ENCODE data around the gene HSPH1.

Gene HSPH1

DNA sequence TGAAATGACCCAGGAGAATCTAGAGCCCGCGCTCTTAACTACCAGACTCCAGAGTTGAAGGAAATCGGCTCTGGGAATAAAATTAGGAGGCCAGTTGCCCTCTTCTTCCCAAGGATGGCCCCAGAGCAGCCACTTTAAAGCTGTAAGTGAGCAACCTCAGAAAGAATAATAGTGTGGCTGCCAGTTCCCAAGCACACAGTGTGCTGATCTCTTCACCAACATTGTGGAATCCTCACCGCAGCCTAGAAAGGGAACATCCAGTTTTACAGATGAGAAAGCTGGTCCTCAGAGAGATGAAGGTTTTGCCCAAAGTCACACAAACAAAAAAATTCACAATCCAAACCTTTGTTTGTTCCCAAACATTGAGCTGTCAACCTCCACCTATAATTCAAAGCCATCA, 39.6 kb downstream of the HSPH1 start:
- TF ChIP-seq, protein P1, sequence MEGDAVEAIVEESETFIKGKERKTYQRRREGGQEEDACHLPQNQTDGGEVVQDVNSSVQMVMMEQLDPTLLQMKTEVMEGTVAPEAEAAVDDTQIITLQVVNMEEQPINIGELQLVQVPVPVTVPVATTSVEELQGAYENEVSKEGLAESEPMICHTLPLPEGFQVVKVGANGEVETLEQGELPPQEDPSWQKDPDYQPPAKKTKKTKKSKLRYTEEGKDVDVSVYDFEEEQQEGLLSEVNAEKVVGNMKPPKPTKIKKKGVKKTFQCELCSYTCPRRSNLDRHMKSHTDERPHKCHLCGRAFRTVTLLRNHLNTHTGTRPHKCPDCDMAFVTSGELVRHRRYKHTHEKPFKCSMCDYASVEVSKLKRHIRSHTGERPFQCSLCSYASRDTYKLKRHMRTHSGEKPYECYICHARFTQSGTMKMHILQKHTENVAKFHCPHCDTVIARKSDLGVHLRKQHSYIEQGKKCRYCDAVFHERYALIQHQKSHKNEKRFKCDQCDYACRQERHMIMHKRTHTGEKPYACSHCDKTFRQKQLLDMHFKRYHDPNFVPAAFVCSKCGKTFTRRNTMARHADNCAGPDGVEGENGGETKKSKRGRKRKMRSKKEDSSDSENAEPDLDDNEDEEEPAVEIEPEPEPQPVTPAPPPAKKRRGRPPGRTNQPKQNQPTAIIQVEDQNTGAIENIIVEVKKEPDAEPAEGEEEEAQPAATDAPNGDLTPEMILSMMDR (IDR thresholded peaks at IDR 0.05; ENCODE audit: low read length, missing control alignments) = no peak

DNA sequence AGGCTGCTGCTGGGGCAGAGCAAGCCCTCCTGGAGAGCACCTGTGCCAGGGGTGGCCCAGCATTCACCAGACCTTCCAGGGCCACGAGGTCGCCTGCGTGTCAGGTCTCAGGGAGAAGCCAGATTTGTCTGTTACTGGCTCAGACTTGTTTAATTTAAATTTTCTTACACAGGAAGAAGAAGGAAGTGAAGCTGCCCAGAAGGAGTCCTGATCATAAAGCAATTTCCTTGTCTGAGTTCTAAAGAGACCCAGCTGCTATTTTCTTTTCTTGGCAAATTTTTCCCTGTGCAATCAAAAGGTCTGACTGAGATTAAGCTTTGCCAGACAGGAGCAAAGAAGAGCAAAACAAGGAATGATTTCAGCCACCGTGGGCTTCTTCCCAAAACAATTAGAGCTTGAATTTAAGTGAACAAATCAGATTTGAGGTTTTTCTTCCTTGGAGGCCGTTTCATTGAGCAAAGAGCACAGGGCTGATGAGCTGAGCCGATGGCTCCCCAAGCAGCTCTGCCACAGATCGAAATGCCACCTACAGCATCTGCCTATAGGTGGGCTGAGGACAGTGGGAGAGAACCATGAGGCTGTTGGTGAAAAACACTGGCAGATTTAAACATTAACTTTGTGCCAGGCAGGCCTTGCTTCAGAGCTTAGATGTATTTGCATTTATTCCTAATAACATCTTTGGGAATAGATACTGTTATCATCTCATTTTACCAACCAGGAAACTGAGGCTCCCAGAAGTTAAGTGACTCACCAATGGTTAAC, 40.1 kb downstream of the HSPH1 start:
- TF ChIP-seq, protein P1 (IDR thresholded peaks at IDR 0.05; ENCODE audit: low read length, missing control alignments) = no peak
- H3K4me3 ChIP-seq (replicated peaks; ENCODE audit: low read depth, low read length) = no peak overlapping the region
- peak; percentile 59 for DNase-seq (ENCODE audit: low read depth)

More for the DNA sequence above, 39.6 kb downstream of the HSPH1 start:
- DNase-seq (ENCODE audit: low read depth) = no peak
- H3K4me3 ChIP-seq (replicated peaks; ENCODE audit: low read depth, low read length) = no peak overlapping the region

DNA sequence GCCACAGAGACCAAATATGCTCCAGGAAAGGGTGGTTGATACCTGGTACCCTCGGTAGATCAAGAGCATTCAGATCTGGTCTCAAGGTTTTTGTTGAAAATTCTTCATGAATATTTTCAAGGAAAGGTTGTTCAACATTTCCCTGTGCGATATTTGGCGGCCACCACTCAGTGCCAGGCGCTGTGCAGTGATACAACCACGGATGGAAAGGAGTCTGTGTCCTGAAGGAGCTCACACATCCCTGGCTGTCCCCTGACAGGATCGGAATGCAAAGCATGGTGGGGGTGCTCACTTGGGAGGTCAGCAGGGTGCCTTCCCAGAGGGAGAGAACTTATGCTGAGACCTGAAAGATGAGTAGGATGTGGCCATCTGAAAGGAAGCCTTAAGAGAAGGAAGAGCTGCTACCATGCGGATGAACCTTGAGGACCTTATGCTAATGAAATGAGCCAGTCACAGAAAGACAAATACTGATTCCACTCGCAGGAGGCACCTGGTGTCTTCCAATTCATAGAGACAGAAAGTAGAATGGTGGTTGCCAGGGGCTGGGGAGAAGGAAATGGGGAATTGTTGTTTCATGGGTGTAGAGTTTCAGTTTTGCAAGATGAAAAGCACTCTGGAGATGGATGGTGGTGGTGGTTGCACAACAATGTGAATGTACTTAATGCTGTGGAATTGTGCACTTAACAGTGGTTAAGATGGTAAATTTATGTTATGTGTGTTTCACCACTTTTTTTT, 41.6 kb downstream of the HSPH1 start:
- TF ChIP-seq, protein P1 (IDR thresholded peaks at IDR 0.05; ENCODE audit: low read length, missing control alignments) = no peak
- DNase-seq (ENCODE audit: low read depth) = peak; percentile 29
- H3K4me3 ChIP-seq (replicated peaks; ENCODE audit: low read depth, low read length) = no peak overlapping the region

DNA sequence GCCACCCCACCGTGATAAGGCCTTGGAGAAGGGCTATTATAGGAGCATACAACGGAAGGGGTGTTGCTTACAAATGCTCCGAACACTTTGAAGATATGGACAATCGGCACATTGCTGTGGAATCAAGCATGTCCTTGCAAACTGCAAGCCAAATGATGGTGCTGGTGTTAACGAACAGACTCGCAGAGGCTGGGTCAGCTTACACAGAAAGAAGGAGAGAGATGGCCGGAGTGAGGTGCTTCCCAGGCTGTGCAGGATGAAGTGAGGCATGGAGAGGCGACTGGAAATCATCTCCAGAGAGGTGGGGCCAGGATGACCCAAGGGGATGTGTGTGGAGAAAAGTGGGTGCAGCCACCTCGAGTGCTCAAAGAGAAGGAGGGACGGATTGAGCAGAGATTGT, 42.2 kb downstream of the HSPH1 start:
- TF ChIP-seq, protein P1 (IDR thresholded peaks at IDR 0.05; ENCODE audit: low read length, missing control alignments) = no peak
- H3K4me3 ChIP-seq (replicated peaks; ENCODE audit: low read depth, low read length) = no peak overlapping the region
- DNase-seq (ENCODE audit: low read depth) = no peak

DNA sequence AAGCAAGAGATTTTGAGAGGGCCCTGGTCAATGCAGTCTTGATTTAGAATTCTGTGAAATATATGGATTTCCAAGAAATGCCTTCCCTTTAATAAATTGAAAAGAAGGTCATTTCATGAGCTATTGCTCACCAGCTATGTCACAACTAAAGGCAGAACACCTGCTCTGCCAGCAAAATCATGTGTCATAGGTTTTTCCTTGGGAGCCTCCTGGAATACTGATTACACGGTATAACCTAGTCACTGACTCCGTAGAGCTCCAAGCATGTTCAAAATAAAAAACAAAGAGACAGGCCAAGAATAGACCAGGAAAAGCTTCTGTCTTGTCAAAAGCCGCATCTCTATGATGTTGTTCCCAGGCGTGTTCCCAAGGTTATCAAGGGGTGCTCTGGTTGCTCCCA, 45.5 kb downstream of the HSPH1 start:
- no peak overlapping the region for H3K4me3 ChIP-seq (replicated peaks; ENCODE audit: low read depth, low read length)
- DNase-seq (ENCODE audit: low read depth) = no peak
- TF ChIP-seq, protein P1 (IDR thresholded peaks at IDR 0.05; ENCODE audit: low read length, missing control alignments) = no peak

DNA sequence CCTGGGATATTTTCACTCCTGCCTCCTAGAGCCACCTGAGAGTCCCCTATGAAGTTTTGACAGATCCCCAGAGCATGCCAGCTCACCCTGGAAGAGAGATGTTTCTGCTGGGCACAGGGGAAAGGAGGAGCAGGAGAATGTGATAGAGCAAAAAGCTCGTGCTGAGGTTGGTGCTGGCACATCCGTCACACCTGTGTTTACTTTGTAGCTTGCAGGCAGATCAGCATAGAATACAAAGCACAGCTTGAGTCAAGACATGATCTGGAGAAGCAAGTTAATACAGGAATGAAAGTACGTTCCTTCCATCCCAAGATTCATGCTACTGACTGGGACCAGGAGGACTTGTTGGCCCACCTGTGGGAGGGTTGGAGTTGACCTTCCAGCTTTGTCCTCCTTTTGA, 46.1 kb downstream of the HSPH1 start:
- H3K4me3 ChIP-seq (replicated peaks; ENCODE audit: low read depth, low read length) = no peak overlapping the region
- TF ChIP-seq, protein P1 (IDR thresholded peaks at IDR 0.05; ENCODE audit: low read length, missing control alignments) = no peak
- DNase-seq (ENCODE audit: low read depth) = no peak
